NB4 (cell line): ENCODE data around the gene POLR2H.

ENCODE experiments used
- DNase-seq: peaks from one replicate; pipeline ENCODE4 v3.0.0; 2010; ENCODE audit warnings: low read depth
- H3K4me3 ChIP-seq: one replicate; pipeline ENCODE4 v1.5.1; 2011; ENCODE audit warnings: mild to moderate bottlenecking, low read depth, low read length, moderate library complexity
- CTCF ChIP-seq: IDR thresholded peaks from one replicate; pipeline ENCODE4 v1.5.1; 2012; ENCODE audit warnings: low read depth, low read length
- MAX ChIP-seq: IDR thresholded peaks from 2 replicates; pipeline ENCODE4 v1.6.1; 2011; ENCODE audit warnings: low read depth, low read length
- MYC ChIP-seq: IDR thresholded peaks from 2 replicates; pipeline ENCODE4 v1.6.1; 2011; ENCODE audit warnings: low read depth, low read length
- POLR2A ChIP-seq: IDR thresholded peaks from 2 replicates; pipeline ENCODE4 v1.6.1; 2011; ENCODE audit warnings: mild to moderate bottlenecking; ENCODE audit not compliant: insufficient read length; ENCODE audit errors: extremely low read depth

POLR2H gene

GRCh38 chr3:184354754-184355153 lies 6.8 kb upstream of the POLR2H start:
- no peak for DNase-seq

GRCh38 chr3:184355261-184356040 lies 6.1 kb upstream of the POLR2H start:
- TF ChIP-seq MAX (no peak), POLR2A (no peak), CTCF (no peak), MYC (no peak)
- H3K4me3 ChIP-seq = no peak overlapping the region
- no peak for DNase-seq

More at GRCh38 chr3:184354754-184355153, 6.8 kb upstream of the POLR2H start:
- TF ChIP-seq MAX = no peak
- TF ChIP-seq MYC = no peak
- no peak for TF ChIP-seq POLR2A
- no peak for TF ChIP-seq CTCF
- H3K4me3 ChIP-seq = no peak overlapping the region

- TF ChIP-seq MYC (no peak), CTCF (no peak), MAX (no peak), POLR2A (no peak)
- H3K4me3 ChIP-seq = no peak overlapping the region
- DNase-seq = no peak
Measured at GRCh38 chr3:184357248-184358123, 4.0 kb upstream of the POLR2H start.

DNA sequence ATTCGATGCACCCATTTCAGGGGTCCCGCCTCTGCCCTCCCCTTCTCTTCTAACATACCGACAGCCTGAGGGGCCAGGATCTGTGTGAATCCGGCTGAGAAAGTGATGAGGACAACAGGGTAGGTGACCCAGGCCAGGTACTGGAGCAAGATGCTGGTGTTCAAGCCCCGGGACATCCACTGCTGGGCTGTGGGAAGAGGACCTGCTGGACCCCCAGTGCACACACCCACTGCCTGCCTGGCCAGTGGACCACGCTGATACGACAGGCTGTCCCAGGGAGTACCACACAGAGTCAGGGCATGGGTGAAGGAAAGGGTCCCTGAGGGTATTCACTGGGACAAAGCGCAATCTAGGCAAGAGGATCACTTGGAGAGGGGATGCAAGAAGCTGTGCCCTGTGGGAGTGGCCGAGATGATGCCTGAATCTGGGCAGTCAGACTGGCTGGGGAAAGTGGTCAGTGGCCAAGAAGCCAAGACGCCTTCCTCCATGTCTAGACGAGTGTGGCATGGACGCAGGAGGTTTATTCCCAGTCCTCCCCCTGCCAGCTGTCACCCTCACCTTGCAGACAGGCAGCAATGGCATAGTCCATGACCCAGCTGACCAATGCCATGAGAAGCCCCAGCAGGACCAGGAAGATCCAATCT lies 3.3 kb upstream of the POLR2H start:
- TF ChIP-seq POLR2A = no peak
- no peak for TF ChIP-seq MYC
- TF ChIP-seq MAX = no peak
- no peak for TF ChIP-seq CTCF
- H3K4me3 ChIP-seq = no peak overlapping the region
- no peak for DNase-seq

- TF ChIP-seq POLR2A = no peak
- TF ChIP-seq MYC = no peak
- no peak for TF ChIP-seq CTCF
- no peak for TF ChIP-seq MAX
- DNase-seq = no peak
- H3K4me3 ChIP-seq = no peak overlapping the region
Measured at GRCh38 chr3:184358921-184359350, 2.6 kb upstream of the POLR2H start.
